GM12878 (cell line): ENCODE measurements around the gene CNTNAP5.

ENCODE experiments used
- ATF3 ChIP-seq: IDR thresholded peaks from 2 replicates; pipeline ENCODE4 v1.6.1; 2011; ENCODE audit warnings: low read depth, mild to moderate bottlenecking, low read length, moderate library complexity, borderline replicate concordance; ENCODE audit errors: extremely low read depth
- CTCF ChIP-seq, 3 experiments: IDR thresholded peaks in 2 of 3; conservative IDR thresholded peaks in 1 of 3; 2 replicates each; pipeline ENCODE4 v1.5.1; 2011; ENCODE audit warnings: low read depth in 3 of 3, low read length in 3 of 3, mild to moderate bottlenecking in 3 of 3, control low read depth in 2 of 3, moderate library complexity in 2 of 3, inconsistent platforms in 1 of 3, mixed read lengths in 1 of 3; ENCODE audit not compliant: control insufficient read depth in 2 of 3, insufficient read depth in 1 of 3; ENCODE audit errors: extremely low read depth in 1 of 3
- EZH2 ChIP-seq: IDR thresholded peaks from 2 replicates; pipeline ENCODE4 v1.6.1; 2012; ENCODE audit warnings: low read depth, mild to moderate bottlenecking, control low read depth, inconsistent platforms, low read length, borderline replicate concordance; ENCODE audit not compliant: control insufficient read depth
- GATAD2B ChIP-seq: fragments of 450-650 bp; conservative IDR thresholded peaks from 2 replicates; pipeline ENCODE4 v1.6.1; 2017; ENCODE audit warnings: low read depth, mild to moderate bottlenecking, moderate library complexity
- JUND ChIP-seq: IDR thresholded peaks from 2 replicates; pipeline ENCODE4 v1.6.1; 2012; ENCODE audit warnings: low read depth, mild to moderate bottlenecking, low read length, improper control_type of control experiment, moderate library complexity
- MXI1 ChIP-seq: fragments of 150-350 bp; IDR thresholded peaks from 2 replicates; pipeline ENCODE4 v1.6.1; 2011; ENCODE audit warnings: low read depth, mild to moderate bottlenecking, inconsistent platforms, low read length, improper control_type of control experiment
- POLR2A ChIP-seq: IDR thresholded peaks from 2 replicates; pipeline ENCODE4 v1.6.1; 2011; ENCODE audit warnings: low read depth, mild to moderate bottlenecking, low read length
- REST ChIP-seq: IDR thresholded peaks from 2 replicates; pipeline ENCODE4 v1.6.1; 2012; ENCODE audit warnings: mild to moderate bottlenecking, low read depth, low read length
- TCF7 ChIP-seq: IDR thresholded peaks from 2 replicates; pipeline ENCODE4 v1.6.1; 2014; ENCODE audit warnings: antibody characterized with exemption, borderline replicate concordance
- USF2 ChIP-seq: IDR thresholded peaks from 2 replicates; pipeline ENCODE4 v1.6.1; 2011; ENCODE audit warnings: low read depth, low read length, improper control_type of control experiment, borderline replicate concordance
- ZNF24 ChIP-seq: fragments of 450-650 bp; IDR thresholded peaks from 2 replicates; pipeline ENCODE4 v1.6.1; 2017; ENCODE audit warnings: antibody characterized with exemption, mild to moderate bottlenecking

- TF ChIP-seq CTCF (IDR thresholded peaks at IDR 0.05 in 2 of 3, conservative IDR thresholded peaks at IDR 0.05 in 1 of 3; ENCODE audit: control insufficient read depth in 2 of 3, extremely low read depth in 1 of 3, insufficient read depth in 1 of 3, low read depth in 3 of 3, low read length in 3 of 3) (no peak), MXI1 (no peak), REST (no peak), GATAD2B (no peak), JUND (no peak), ATF3 (no peak), ZNF24 (no peak), USF2 (no peak), TCF7 (no peak), POLR2A (no peak), EZH2 (no peak)
These were observed 283.4 kb downstream of the CNTNAP5 start for GRCh38 chr2:124308319-124309062.
